HepG2 (cell line): ENCODE results near the gene TBC1D22A. TPM values are rescaled to one million over a fixed set of nuclear protein-coding genes. Genes with fewer than 3 reads are reported as not detected.

Source experiments
- ATAC-seq: fragments of 200-7000 bp; cut with Tn5 transposase; 3 replicates; pipeline ENCODE4 v1.9.1; 2020; ENCODE audit warnings: mild to moderate bottlenecking, moderate library complexity
- BruUV-seq: library from RNA; stranded (reverse); fragments of 400-500 nt; replicated peaks from 2 replicates; lab custom pipeline; 2021; lab: Mats Ljungman, UMichigan
- CTCF ChIA-PET: fragments of 300-600 bp; formaldehyde crosslinking; extraction: SDS; loops from one replicate; lab custom pipeline; 2021; ENCODE audit warnings: low total read pairs, inconsistent platforms, low intra/inter-chr PET ratio; lab: Yijun Ruan, JAX
- POLR2A ChIA-PET: fragments of 350-600 bp; sonication (Branson Sonifier 250); formaldehyde crosslinking; loops from one replicate; lab custom pipeline; 2020; ENCODE audit warnings: antibody characterized with exemption, inconsistent platforms; lab: Yijun Ruan, JAX
- DNase-seq: peaks from one replicate; pipeline ENCODE4 v3.0.0-alpha.2; 2015; ENCODE audit warnings: low spot score
- FAIRE-seq: peaks from 3 replicates; lab custom pipeline; 2011; peaks lifted over from hg19 to GRCh38; lab: Jason Lieb, UNC
- H2AFZ ChIP-seq: one replicate; pipeline ENCODE4 v1.6.1; 2011; ENCODE audit warnings: low read length, inconsistent platforms
- H3K27ac ChIP-seq: fragments of 300-600 bp; 3 replicates; pipeline ENCODE4 v1.8.0; 2011; ENCODE audit warnings: mixed run types, mild to moderate bottlenecking, mixed read lengths, low read length, inconsistent platforms; ENCODE audit not compliant: insufficient read depth; ENCODE audit errors: extremely low read length
- H3K27me3 ChIP-seq, 2 experiments: fragments of 200-600 bp in 1 of 2; 2 replicates in 1 of 2; 3 replicates in 1 of 2; pipeline versions ENCODE4 v1.6.0 to v1.8.0; 2011; ENCODE audit warnings: low read length in 2 of 2, mild to moderate bottlenecking in 2 of 2, moderate library complexity in 2 of 2, inconsistent platforms in 1 of 2; ENCODE audit not compliant: insufficient read depth in 2 of 2, control insufficient read depth in 1 of 2
- H3K36me3 ChIP-seq, 2 experiments: fragments of 200-600 bp in 1 of 2; replicated peaks in 1 of 2; 2 replicates in 1 of 2; 3 replicates in 1 of 2; pipeline versions ENCODE4 v1.5.1 to v1.8.0; 2011; ENCODE audit warnings: low read length in 2 of 2, inconsistent platforms in 1 of 2; ENCODE audit not compliant: insufficient read depth in 2 of 2, control insufficient read depth in 1 of 2
- H3K4me1 ChIP-seq: 2 replicates; pipeline ENCODE4 v1.5.1; 2012; ENCODE audit warnings: low read length, inconsistent platforms; ENCODE audit not compliant: insufficient read depth
- H3K4me2 ChIP-seq: 2 replicates; pipeline ENCODE4 v1.6.0; 2011; ENCODE audit warnings: low read depth, low read length, inconsistent platforms
- H3K4me3 ChIP-seq, 3 experiments: fragments of 200-600 bp in 1 of 3; sonication (generic), shearing (Covaris generic) in 1 of 3; replicated peaks in 1 of 3; 2 replicates each; pipeline ENCODE4 v1.5.1; 2011 to 2016; ENCODE audit warnings: low read length in 3 of 3, inconsistent platforms in 2 of 3, low read depth in 2 of 3, mild to moderate bottlenecking in 2 of 3, control low read depth in 1 of 3, mixed read lengths in 1 of 3; ENCODE audit not compliant: insufficient read depth in 1 of 3
- H3K79me2 ChIP-seq: one replicate; pipeline ENCODE4 v1.6.1; 2011; ENCODE audit warnings: low read length, inconsistent platforms; ENCODE audit not compliant: insufficient read depth
- H3K9ac ChIP-seq: 2 replicates; pipeline ENCODE4 v1.6.0; 2011; ENCODE audit warnings: mild to moderate bottlenecking, low read depth, low read length, inconsistent platforms; ENCODE audit not compliant: insufficient read depth
- H3K9me3 ChIP-seq: 2 replicates; pipeline ENCODE4 v1.5.1; 2012; ENCODE audit warnings: mild to moderate bottlenecking, low read length
- H4K20me1 ChIP-seq: 2 replicates; pipeline ENCODE4 v1.6.0; 2011; ENCODE audit warnings: inconsistent platforms, mild to moderate bottlenecking, low read length, moderate library complexity; ENCODE audit not compliant: insufficient read depth
- CEBPB ChIP-seq: IDR thresholded peaks from 2 replicates; pipeline ENCODE4 v1.6.1; 2011; ENCODE audit warnings: low read depth, low read length, improper control_type of control experiment, borderline replicate concordance
- HNF4A ChIP-seq: sonication (generic); formaldehyde crosslinking; IDR thresholded peaks from 2 replicates; pipeline ENCODE4 v1.4.0; 2020; ENCODE audit warnings: missing genetic modification reagents
- KDM4B ChIP-seq: sonication (generic); formaldehyde crosslinking; IDR thresholded peaks from 2 replicates; pipeline ENCODE4 v1.4.0; 2020; ENCODE audit warnings: missing genetic modification reagents
- KMT2B ChIP-seq: IDR thresholded peaks from 2 replicates; pipeline ENCODE4 v1.6.1; 2016; ENCODE audit warnings: missing genetic modification reagents, missing compliant biosample characterization
- NBN ChIP-seq: fragments of 450-650 bp; conservative IDR thresholded peaks from 2 replicates; pipeline ENCODE4 v1.6.1; 2017
- TCF12 ChIP-seq, 2 experiments: fragments of 450-650 bp in 1 of 2; sonication (generic) in 1 of 2; formaldehyde crosslinking in 1 of 2; IDR thresholded peaks; 2 replicates each; pipeline versions ENCODE4 v1.6.1 to v1.8.0; 2017 to 2022; ENCODE audit warnings: antibody characterized with exemption in 1 of 2, mild to moderate bottlenecking in 1 of 2, missing genetic modification reagents in 1 of 2, moderate library complexity in 1 of 2
- ZNF10 ChIP-seq: sonication (generic); formaldehyde crosslinking; IDR thresholded peaks from 2 replicates; pipeline ENCODE4 v1.4.0; 2020; ENCODE audit warnings: mild to moderate bottlenecking, low read depth, missing genetic modification reagents, borderline replicate concordance
- ZSCAN9 ChIP-seq: IDR thresholded peaks from 2 replicates; pipeline ENCODE4 v1.6.1; 2016; ENCODE audit warnings: borderline replicate concordance
- WGBS: methylation state at CpG from one replicate; pipeline ENCODE4 v1.1.6; 2017; ENCODE audit warnings: low lambda C conversion rate; 5-methylcytosine and 5-hydroxymethylcytosine counted together
- in situ Hi-C: cut with HindIII; loops from 2 replicates; pipeline ENCODE4 v1.10.0; 2017; ENCODE audit warnings: low pct_unique_long_range_greater_than_20kb; ENCODE audit not compliant: extremely low pct_ligation_motif_present
- intact Hi-C: fragments of 100-400 bp; cut with micrococcal nuclease; formaldehyde crosslinking; loops from one replicate; pipeline ENCODE4 v1.10.0; 2022; ENCODE audit not compliant: unreplicated experiment
- polyA plus RNA-seq, 8 experiments: library from polyadenylated mRNA; depleted of rRNA in 3 of 8; stranded (reverse) in 7 of 8; unstranded in 1 of 8; fragments of >200 nt; fragmentation: Illumina TruSeq in 4 of 8; extraction: Trizol in 4 of 8; gene quantifications; 2 replicates each; pipeline versions ENCODE4 v1.2.1 to v1.2.3, GENCODE V29; 2011 to 2016; ENCODE audit warnings: low read depth in 4 of 8, missing spikeins in 1 of 8, mixed read lengths in 1 of 8; ENCODE audit not compliant: insufficient read depth in 1 of 8
- total RNA-seq, 5 experiments: library from RNA; depleted of rRNA; stranded (reverse); fragments of >200 nt; fragmentation: Illumina TruSeq; extraction: Trizol; gene quantifications; 2 replicates each; pipeline ENCODE4 v1.2.3, GENCODE V29; 2016; ENCODE audit warnings: low read depth in 1 of 5
- TF ChIP-seq, protein P1 (sequence below): IDR thresholded peaks from 2 replicates; pipeline ENCODE4 v1.6.1; 2012; ENCODE audit warnings: low read depth, low read length, improper control_type of control experiment
- TF ChIP-seq, protein P2 (sequence below): sonication (generic); formaldehyde crosslinking; IDR thresholded peaks from 2 replicates; pipeline ENCODE4 v1.4.0; 2020; ENCODE audit warnings: low read depth, mild to moderate bottlenecking, missing genetic modification reagents
- TF ChIP-seq, protein P3 (sequence below): sonication (generic); formaldehyde crosslinking; IDR thresholded peaks from 2 replicates; pipeline ENCODE4 v1.9.0; 2021; ENCODE audit warnings: missing genetic modification reagents, borderline replicate concordance
- TF ChIP-seq, protein P4 (sequence below): sonication (generic); formaldehyde crosslinking; IDR thresholded peaks from 2 replicates; pipeline ENCODE4 v1.5.1; 2020; ENCODE audit warnings: missing genetic modification reagents, mild to moderate bottlenecking, borderline replicate concordance
- TF ChIP-seq, protein P5 (sequence below): sonication (generic); formaldehyde crosslinking; IDR thresholded peaks from 2 replicates; pipeline ENCODE4 v1.5.0; 2020; ENCODE audit warnings: mild to moderate bottlenecking, missing genetic modification reagents, borderline replicate concordance

Gene TBC1D22A
- total and polyA plus RNA-seq, 2 of the 13 experiments (the other 11 are each of a cell fraction or from before 2014, with no cell fraction given): 17.3 to 18.0 TPM

DNA sequence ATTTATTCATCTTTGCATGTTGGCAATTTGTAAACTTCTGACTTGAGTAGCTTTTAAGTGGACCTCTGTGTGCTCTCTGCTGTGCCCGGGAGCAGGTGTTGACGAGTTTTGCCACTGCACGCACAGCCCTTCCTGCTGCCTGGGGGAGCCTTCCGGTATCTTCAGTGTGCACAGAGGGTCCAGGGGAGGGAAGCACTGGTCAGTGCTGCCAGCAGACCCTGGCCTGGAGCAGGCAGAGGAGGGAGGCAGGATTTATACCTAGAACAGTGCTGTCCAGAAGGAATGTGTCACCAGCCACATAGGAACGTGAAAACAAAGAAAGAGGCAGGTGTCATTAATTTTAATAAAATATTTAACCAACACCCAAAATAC, 403.6 kb downstream of the TBC1D22A start:
- ATAC-seq (no peak), FAIRE-seq (no peak), DNase-seq (no peak)
- Histone ChIP-seq H3K27me3 (no peaks in the 10 kb centered on the region), H3K4me3 (no peak overlapping the region), H3K79me2 (no peaks in the 10 kb centered on the region), H3K4me2 (no peak overlapping the region), H3K4me1 (peaks cover 36% of the 10 kb centered on the region), H4K20me1 (peaks cover 4% of the 10 kb centered on the region; the same call in 1 of the 2 replicates), H3K27ac (no peak overlapping the region), H3K9me3 (no peaks in the 10 kb centered on the region), H3K9ac (no peak overlapping the region), H3K36me3 (peaks cover 1 to 3% of the 10 kb centered on the region in 2 experiments; a peak in 4 of 5 replicates), H2AFZ (no peak overlapping the region)
- no TSS peak for BruUV-seq
- POLR2A ChIA-PET: no interaction called here
- in situ Hi-C loops: no loop called here
- intact Hi-C loops: no loop called here
- WGBS: over 99% methylated on average over 5 of the region's 5 CpGs
- CTCF ChIA-PET: no interaction called here
- TF ChIP-seq, protein P1, sequence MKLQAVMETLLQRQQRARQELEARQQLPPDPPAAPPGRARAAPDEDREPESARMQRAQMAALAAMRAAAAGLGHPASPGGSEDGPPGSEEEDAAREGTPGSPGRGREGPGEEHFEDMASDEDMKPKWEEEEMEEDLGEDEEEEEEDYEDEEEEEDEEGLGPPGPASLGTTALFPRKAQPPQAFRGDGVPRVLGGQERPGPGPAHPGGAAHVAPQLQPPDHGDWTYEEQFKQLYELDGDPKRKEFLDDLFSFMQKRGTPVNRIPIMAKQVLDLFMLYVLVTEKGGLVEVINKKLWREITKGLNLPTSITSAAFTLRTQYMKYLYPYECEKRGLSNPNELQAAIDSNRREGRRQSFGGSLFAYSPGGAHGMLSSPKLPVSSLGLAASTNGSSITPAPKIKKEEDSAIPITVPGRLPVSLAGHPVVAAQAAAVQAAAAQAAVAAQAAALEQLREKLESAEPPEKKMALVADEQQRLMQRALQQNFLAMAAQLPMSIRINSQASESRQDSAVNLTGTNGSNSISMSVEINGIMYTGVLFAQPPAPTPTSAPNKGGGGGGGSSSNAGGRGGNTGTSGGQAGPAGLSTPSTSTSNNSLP: no peak
- TF ChIP-seq, protein P2, sequence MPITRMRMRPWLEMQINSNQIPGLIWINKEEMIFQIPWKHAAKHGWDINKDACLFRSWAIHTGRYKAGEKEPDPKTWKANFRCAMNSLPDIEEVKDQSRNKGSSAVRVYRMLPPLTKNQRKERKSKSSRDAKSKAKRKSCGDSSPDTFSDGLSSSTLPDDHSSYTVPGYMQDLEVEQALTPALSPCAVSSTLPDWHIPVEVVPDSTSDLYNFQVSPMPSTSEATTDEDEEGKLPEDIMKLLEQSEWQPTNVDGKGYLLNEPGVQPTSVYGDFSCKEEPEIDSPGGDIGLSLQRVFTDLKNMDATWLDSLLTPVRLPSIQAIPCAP (CRISPR knock-in tag): no peak
- no peak for TF ChIP-seq KDM4B
- no peak for TF ChIP-seq ZNF10 (CRISPR knock-in tag)
- TF ChIP-seq, protein P3, sequence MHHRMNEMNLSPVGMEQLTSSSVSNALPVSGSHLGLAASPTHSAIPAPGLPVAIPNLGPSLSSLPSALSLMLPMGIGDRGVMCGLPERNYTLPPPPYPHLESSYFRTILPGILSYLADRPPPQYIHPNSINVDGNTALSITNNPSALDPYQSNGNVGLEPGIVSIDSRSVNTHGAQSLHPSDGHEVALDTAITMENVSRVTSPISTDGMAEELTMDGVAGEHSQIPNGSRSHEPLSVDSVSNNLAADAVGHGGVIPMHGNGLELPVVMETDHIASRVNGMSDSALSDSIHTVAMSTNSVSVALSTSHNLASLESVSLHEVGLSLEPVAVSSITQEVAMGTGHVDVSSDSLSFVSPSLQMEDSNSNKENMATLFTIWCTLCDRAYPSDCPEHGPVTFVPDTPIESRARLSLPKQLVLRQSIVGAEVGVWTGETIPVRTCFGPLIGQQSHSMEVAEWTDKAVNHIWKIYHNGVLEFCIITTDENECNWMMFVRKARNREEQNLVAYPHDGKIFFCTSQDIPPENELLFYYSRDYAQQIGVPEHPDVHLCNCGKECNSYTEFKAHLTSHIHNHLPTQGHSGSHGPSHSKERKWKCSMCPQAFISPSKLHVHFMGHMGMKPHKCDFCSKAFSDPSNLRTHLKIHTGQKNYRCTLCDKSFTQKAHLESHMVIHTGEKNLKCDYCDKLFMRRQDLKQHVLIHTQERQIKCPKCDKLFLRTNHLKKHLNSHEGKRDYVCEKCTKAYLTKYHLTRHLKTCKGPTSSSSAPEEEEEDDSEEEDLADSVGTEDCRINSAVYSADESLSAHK (CRISPR knock-in tag): no peak
- TF ChIP-seq TCF12 (IDR thresholded peaks at IDR 0.05): no peak
- TF ChIP-seq TCF12 (CRISPR knock-in tag; IDR thresholded peaks at IDR 0.05): no peak
- no peak for TF ChIP-seq ZSCAN9 (CRISPR knock-in tag)
- TF ChIP-seq KMT2B: no peak
- TF ChIP-seq NBN: no peak
- TF ChIP-seq, protein P4, sequence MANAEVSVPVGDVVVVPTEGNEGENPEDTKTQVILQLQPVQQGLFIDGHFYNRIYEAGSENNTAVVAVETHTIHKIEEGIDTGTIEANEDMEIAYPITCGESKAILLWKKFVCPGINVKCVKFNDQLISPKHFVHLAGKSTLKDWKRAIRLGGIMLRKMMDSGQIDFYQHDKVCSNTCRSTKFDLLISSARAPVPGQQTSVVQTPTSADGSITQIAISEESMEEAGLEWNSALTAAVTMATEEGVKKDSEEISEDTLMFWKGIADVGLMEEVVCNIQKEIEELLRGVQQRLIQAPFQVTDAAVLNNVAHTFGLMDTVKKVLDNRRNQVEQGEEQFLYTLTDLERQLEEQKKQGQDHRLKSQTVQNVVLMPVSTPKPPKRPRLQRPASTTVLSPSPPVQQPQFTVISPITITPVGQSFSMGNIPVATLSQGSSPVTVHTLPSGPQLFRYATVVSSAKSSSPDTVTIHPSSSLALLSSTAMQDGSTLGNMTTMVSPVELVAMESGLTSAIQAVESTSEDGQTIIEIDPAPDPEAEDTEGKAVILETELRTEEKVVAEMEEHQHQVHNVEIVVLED (CRISPR knock-in tag): no peak
- TF ChIP-seq HNF4A (CRISPR knock-in tag): no peak
- TF ChIP-seq CEBPB: no peak
- TF ChIP-seq, protein P5, sequence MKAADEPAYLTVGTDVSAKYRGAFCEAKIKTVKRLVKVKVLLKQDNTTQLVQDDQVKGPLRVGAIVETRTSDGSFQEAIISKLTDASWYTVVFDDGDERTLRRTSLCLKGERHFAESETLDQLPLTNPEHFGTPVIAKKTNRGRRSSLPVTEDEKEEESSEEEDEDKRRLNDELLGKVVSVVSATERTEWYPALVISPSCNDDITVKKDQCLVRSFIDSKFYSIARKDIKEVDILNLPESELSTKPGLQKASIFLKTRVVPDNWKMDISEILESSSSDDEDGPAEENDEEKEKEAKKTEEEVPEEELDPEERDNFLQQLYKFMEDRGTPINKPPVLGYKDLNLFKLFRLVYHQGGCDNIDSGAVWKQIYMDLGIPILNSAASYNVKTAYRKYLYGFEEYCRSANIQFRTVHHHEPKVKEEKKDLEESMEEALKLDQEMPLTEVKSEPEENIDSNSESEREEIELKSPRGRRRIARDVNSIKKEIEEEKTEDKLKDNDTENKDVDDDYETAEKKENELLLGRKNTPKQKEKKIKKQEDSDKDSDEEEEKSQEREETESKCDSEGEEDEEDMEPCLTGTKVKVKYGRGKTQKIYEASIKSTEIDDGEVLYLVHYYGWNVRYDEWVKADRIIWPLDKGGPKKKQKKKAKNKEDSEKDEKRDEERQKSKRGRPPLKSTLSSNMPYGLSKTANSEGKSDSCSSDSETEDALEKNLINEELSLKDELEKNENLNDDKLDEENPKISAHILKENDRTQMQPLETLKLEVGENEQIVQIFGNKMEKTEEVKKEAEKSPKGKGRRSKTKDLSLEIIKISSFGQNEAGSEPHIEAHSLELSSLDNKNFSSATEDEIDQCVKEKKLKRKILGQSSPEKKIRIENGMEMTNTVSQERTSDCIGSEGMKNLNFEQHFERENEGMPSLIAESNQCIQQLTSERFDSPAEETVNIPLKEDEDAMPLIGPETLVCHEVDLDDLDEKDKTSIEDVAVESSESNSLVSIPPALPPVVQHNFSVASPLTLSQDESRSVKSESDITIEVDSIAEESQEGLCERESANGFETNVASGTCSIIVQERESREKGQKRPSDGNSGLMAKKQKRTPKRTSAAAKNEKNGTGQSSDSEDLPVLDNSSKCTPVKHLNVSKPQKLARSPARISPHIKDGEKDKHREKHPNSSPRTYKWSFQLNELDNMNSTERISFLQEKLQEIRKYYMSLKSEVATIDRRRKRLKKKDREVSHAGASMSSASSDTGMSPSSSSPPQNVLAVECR (CRISPR knock-in tag): no peak
